Ishikawa (cell line): Measurements from ENCODE around the gene CSRP1.

Source experiments
- CEBPB ChIP-seq: IDR thresholded peaks from 2 replicates; pipeline ENCODE4 v1.6.1; 2012
- CREB1 ChIP-seq: IDR thresholded peaks from 2 replicates; pipeline ENCODE4 v1.6.1; 2012; ENCODE audit warnings: low read depth
- EGR1 ChIP-seq: IDR thresholded peaks from 2 replicates; pipeline ENCODE4 v1.6.1; 2012
- EP300 ChIP-seq: IDR thresholded peaks from 2 replicates; pipeline ENCODE4 v1.6.1; 2012; ENCODE audit warnings: borderline replicate concordance
- FOXM1 ChIP-seq: IDR thresholded peaks from 2 replicates; pipeline ENCODE4 v1.6.1; 2012; ENCODE audit warnings: low read depth, borderline replicate concordance
- MAX ChIP-seq: IDR thresholded peaks from 2 replicates; pipeline ENCODE4 v1.6.1; 2012
- RAD21 ChIP-seq: IDR thresholded peaks from 2 replicates; pipeline ENCODE4 v1.6.1; 2012; ENCODE audit warnings: low read depth
- REST ChIP-seq: IDR thresholded peaks from 2 replicates; pipeline ENCODE4 v1.6.1; 2012; ENCODE audit warnings: low read depth, mild to moderate bottlenecking
- TAF1 ChIP-seq: IDR thresholded peaks from 2 replicates; pipeline ENCODE4 v1.6.1; 2012; ENCODE audit warnings: low read depth, mild to moderate bottlenecking
- TCF12 ChIP-seq: IDR thresholded peaks from 2 replicates; pipeline ENCODE4 v1.6.1; 2012; ENCODE audit warnings: low read depth
- TEAD4 ChIP-seq: IDR thresholded peaks from 2 replicates; pipeline ENCODE4 v1.6.1; 2012
- USF1 ChIP-seq: IDR thresholded peaks from 2 replicates; pipeline ENCODE4 v1.6.1; 2012
- YY1 ChIP-seq: IDR thresholded peaks from 2 replicates; pipeline ENCODE4 v1.6.1; 2012; ENCODE audit warnings: low read depth

GRCh38 chr1:201452866-201453265 is 54.1 kb downstream of the CSRP1 start:
- TF ChIP-seq EP300 (no peak), FOXM1 (no peak), CREB1 (no peak), TCF12 (no peak), MAX (no peak), TEAD4 (no peak), TAF1 (no peak), REST (no peak), RAD21 (no peak), YY1 (no peak), USF1 (no peak), CEBPB (no peak), EGR1 (no peak)
